HG03558 (cell line): Measurements from ENCODE around the gene C5AR1.
"Not testable (repeated sequence)": the region's sequence is repeated elsewhere in the genome, so short reads cannot be mapped to it uniquely, and the experiment has no call there.

Experiments
- ATAC-seq: cut with Tn5 transposase; IDR thresholded peaks from one replicate; pipeline ENCODE4 v1.9.1; 2021; ENCODE audit warnings: moderate number of reproducible peaks; ENCODE audit not compliant: unreplicated experiment; ENCODE audit errors: extremely low read depth

The C5AR1 gene

DNA sequence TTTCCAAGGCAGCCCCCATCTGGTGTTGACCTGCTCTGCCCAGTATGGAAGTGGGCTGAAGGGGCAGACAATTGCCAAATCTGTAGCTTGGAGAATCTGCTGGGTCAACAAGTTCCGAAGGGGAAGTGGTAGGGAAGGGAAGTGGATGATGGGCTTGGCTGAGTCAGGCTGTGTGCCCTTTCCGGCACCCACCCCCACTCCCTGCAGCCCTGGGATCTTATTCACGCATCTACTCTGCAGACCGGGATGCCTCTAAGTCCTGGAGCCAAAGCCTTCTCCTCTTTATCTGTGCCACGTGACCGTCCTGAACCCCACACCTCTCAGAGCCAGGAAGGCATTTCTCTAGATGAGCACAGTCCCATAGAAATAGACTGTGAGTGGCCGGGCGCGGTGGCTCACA, 14.8 kb downstream of the C5AR1 start:
- ATAC-seq, result no peak

DNA sequence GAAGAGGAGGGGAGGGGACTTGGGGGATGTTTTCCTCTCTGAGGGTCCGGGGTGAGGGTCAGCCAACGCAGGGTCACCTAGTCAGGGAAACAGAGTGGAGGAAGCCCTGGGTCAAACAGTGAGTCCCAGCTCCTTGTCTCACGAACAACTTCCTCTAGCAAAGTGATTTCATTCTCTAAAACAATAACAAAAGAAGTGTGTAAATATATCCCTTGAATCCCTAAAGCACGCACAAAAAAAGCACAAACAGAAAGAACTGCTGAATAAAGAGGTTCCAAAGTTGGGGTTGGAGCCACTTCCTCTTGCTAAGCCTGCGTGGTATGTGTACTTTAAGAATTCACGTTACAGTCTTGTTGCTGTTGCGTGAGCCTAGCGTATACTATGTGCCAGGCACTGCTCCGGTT, 20.8 kb downstream of the C5AR1 start:
- no peak for ATAC-seq

DNA sequence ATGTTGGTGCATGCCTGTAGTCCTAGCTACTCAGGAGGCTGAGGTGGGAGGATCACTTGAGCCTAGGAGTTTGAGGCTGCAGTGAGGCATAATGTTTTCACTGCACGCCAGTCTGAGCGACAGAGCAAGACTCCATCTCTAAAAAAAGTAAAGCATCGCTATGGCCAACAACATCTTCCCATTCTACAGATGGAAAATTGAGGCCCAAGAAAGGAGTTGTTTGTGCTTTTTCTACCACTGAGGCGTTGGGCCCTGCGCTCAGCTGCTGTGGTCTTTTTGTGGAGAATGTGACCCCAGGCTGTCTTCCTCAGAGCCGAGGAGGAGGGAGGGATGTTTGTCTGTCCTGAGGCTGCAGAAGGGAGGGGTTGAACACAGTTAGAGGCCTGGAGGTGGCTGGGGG, 21.8 kb downstream of the C5AR1 start:
- ATAC-seq, result no peak

DNA sequence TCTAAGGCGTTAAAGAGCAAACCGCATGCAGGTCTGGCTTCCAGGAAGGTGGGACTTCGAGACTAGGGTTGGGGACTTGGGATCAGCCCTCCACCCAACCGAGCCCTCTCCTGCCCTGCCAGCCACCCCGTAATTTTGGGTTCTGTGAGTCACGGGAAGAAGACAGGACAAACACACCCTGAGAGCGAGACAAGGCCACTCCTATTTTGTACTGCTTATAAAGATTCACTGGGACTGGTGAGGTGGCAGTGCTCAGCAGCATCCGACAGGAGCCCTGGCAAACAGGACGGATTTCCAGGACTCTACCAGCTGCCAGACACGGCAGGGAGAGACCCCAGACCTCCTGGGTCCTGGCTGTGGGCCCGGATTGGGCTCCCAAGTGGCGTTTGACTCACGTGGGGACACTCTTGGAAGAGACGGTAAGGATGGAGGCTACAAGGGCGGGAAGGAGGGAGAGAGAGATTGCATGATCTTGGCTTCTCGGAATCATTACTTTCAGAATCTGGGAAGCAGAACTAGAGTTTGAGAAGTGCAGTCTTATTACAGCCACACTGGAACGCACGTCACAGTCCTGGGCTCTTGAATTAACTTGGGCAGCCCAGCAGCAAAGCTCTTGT, 22.4 kb downstream of the C5AR1 start, which contains the start of gene C5AR2:
Gene C5AR2 (plus strand): TSS at position 245 of the 617 bp plus-strand sequence. CDS start 8,625 bp downstream, outside the sequence.
- ATAC-seq, result no peak

DNA sequence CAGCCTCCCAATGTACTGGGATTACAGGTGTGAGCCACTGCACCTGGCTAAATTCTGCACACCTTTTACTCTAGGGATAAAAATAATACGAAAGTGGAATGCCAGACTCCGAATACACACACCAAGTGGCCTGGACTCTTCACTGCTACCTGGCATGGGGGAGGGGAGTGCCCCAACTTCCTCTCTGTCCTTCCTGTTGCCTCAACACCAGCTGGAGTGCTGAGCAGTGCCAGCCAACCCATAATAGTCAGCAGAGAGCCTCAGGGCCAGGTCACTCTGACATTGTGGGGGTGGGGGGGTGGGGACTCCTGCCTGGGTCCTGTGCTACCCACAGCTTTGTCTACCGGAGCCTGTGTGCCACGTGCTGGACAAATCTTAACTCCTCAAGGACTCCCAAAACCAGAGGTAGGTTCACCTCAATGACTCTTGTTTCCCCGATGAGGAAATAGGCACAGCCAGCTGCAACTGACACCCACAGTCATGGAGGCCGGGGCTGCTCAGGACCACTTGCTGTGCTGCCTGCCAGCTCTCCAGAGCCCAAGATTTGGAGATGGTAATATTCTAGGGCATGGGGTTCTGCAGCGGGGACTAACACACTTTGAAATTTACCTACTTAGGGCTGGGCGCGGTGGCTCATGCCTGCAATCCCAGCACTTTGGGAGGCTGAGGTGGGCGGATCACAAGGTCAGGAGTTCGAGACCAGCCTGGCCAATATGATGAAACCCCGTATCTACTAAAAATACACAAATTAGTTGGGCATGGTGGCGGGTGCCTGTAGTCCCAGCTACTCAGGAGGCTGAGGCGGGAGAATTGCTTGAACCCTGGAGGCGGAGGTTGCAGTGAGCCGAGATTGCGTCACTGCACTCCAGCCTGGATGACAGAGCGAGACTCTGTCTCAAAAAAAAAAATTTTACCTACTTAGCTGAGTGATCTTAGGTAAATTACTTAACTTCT, 27.4 kb downstream of the C5AR1 start:
- not testable (repeated sequence) for ATAC-seq

DNA sequence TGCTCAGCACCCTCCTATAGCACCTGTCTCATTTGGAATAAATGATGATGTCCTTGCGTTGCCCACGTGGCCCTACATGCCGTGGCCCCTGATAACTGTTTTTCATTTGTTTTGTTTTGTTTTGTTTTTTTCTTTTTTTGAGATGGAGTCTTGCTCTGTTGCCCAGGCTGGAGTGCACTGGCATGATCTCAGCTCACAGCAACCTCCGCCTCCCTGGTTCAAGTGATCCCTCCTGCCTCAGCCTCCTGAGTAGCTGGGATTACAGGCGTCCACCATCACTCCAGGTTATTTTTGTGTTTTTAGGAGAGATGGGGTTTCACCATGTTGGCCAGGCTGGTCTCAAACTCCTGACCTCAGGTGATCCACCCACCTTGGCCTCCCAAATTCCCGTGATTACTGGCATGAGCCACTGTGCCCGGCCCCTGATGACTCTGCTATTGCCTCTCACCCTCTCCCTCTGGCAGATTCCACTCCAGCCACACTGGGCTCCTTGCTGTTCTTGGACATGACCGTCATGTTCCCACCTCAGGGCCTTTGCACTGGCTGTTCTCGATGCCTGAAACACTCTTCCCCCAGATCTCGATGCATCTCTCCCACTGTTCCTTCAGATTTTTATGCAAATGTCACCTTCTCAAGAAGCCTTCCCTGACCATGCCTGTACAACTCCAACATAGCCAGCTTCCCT, 29.7 kb downstream of the C5AR1 start:
- no peak for ATAC-seq

DNA sequence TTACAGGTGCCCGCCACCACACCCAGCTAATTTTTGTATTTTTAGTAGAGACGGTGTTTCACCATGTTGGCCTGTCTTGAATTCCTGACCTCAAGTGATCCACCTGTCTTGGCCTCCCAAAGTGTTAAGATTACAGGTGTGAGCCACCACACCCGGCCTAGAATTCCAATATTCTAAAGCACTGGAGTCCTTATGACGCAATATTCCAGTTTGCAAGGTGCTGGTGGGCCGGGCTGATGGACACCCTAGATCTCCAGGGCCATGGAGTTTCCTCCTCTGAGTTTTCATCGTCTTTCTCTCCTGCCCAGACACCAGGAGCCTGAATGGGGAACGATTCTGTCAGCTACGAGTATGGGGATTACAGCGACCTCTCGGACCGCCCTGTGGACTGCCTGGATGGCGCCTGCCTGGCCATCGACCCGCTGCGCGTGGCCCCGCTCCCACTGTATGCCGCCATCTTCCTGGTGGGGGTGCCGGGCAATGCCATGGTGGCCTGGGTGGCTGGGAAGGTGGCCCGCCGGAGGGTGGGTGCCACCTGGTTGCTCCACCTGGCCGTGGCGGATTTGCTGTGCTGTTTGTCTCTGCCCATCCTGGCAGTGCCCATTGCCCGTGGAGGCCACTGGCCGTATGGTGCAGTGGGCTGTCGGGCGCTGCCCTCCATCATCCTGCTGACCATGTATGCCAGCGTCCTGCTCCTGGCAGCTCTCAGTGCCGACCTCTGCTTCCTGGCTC, 31.0 kb downstream of the C5AR1 start:
- no peak for ATAC-seq

DNA sequence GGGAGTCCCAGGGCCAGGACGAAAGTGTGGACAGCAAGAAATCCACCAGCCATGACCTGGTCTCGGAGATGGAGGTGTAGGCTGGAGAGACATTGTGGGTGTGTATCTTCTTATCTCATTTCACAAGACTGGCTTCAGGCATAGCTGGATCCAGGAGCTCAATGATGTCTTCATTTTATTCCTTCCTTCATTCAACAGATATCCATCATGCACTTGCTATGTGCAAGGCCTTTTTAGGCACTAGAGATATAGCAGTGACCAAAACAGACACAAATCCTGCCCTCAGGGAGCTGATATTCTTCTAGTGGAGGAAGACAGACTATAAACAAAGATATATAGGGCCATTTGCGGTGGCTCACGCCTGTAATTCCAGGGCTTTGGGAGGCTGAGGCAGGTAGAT, 32.1 kb downstream of the C5AR1 start:
- no peak for ATAC-seq

DNA sequence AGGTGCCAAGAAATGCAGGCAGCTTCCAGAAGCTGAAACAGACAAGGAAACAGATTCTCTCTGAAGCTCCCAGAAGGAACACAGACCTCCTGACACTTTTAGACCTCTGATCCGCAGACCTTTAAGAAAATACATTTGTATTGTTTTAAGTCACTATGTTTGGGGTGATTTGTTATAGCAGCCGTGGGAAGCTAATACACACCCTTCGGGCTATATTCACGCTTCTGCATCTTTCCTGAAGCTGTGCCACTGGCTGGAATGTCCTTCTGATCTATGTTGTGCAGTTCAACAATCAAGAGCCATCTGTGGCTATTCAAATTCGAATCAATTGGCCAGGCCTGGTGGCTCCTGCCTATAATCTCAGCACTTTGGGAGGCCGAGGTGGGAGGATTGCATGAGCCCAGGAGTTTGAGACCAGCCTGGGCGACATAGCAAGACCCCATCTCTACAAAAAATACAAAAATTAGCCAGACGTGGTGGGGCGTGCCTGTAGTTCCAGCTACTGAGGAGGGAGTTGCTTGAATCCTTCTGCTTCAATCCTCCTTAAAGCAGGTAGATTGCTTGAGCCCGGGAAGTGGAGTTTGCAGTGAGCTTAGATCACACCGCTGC, 33.6 kb downstream of the C5AR1 start:
- no peak for ATAC-seq

DNA sequence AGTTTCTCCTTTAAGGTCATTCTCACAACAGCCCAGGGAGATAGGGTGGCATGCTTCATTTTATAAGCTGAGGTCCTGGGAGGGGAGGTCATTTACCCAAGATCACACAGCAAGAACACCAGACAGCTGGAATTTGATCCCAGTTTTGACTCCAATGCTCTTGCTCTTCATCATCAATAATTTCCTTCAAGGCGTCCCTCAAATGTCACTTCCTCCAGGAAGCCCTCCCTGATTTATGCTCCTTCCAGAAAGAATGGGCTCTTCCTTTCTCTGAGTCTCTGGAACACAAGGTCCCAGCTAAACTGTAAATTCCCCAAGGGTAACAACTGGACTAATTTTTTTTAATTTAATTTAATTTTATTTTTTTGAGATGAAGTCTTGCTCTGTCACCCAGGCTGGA, 34.8 kb downstream of the C5AR1 start:
- ATAC-seq, result no peak

DNA sequence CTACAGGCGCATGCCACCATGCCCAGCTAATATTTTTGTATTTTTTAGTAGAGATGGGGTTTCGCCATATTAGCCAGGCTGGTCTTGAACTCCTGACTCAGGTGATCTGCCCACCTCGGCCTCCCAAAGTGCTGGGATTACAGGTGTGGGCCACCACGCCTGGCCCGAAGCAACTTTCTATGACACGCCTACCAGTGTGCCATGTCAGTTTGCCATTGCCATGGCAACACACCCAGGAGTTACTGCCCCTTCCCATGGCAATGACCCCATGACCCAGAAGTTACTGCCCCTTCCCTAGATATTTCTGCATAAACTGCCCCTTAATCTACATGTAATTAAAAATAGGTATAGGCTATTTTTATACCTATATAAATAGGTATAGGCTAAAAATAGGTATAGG, 36.4 kb downstream of the C5AR1 start:
- not testable (repeated sequence) for ATAC-seq

DNA sequence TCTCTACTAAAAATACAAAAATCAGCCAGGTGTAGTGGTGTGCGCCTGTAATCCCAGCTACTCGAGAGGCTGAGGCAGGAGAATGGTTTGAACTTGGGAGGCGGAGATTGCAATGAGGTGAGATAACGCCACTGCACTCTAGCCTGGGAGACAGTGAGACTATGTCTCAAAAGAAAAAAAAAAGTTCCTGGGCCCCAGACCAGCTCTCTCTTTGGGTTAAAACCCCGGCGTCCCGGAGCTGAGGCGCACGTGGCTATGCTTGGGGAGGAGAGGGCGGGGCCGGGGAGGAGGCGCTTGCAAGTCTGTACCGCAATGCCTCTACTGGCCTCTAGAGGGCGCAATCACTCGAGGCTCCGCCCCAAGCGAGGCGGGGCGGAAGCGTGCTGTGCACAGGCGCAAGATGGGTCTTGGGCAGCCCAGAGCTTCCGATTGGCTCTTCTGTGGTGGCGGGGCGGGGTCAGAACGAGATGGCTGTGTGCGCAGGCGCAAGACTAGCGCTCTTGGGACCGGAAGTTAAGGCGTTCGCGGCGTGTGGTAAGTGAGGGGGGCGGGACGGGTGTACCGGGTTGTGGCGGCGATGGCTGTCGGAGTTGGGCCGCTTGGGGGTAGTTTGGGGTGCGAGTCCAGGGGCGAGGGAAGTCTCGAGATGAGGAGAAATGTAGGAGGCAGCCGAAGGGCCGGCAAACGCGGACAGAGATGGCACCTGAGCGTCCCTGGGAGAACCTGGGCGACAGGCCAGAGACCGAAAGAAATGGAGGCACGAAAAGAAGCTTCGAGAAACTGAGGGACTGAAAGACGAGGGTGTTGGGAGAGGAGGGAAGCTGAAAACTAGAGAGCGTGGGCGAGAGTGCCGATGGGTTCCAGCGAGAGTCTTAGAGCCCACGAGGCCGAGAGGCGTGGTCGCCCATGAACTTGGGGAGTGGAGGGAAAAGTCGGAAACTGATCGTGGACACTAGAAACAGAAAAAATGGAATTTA, 39.4 kb downstream of the C5AR1 start, which contains the start of gene DHX34:
Gene DHX34 (plus strand): TSS at position 497 of the 977 bp plus-strand sequence. CDS start 3,716 bp downstream, outside the sequence.
- ATAC-seq, result peak; percentile 55

DNA sequence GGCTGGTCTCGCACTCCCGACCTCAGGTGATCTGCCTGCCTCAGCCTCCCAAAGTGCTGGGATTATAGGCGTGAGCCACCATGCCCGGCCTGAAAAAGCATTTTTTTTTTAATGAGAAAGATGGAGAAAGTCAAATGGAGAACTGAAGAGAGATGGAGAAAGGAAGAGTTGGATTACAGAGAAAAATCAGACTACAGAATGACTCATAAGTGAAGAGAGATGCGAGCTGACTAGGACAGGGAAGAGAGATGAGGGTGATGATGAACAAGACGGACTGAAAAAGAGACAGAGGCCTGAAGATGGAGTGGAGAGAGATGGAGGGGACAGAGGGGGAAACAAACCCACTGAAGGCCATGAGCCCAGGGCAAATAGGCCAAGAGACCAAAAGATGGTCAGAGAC, 41.0 kb downstream of the C5AR1 start:
- no peak for ATAC-seq

DNA sequence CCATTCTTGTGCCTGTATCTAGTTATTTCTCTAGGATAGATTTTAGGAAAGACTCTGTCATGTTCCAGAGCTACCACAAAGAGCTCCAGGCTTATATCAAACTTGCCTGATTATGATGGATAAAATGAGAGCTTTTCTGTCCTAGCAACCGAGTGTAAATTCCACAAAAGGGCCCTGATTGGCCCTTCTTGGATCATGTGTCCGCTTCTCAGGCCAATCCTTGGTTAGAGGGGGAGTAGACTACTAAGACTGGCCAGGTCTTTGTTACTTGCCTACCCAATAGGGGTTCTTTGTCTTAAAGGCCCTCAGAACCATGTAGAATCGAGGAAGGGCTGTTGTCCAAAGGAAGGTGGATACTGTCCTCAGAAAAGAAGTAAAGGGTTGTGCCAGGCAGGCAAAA, 41.9 kb downstream of the C5AR1 start:
- ATAC-seq, result no peak

DNA sequence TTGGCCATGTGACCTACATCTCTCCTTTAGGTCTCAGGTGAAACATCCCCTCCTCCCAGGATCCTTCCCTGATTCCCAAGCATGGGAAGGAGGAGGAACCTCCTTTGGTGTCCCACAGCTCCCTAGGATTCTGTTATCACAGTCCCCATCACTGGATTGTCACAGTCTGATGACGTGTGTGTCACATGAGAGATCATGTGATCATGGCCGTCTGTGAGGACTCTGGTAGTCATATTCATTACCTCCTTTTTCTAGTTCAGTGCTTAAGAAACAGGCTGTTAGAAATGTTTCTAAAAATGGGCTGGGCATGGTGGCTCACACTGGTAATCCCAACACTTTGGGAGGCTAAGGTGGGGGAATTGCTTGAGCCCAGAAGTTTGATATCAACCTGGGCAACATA, 42.4 kb downstream of the C5AR1 start:
- ATAC-seq, result no peak

DNA sequence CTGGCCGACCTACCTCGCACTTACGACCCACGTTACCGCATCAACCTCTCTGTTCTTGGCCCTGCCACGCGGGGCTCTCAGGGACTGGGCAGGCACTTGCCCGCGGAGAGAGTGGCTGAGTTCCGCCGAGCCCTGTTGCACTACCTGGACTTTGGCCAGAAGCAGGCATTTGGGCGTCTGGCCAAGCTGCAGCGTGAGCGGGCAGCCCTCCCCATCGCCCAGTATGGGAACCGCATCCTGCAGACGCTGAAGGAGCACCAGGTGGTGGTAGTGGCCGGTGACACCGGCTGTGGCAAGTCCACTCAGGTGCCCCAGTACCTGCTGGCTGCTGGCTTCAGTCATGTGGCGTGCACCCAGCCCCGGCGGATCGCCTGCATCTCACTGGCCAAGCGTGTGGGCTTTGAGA, 43.6 kb downstream of the C5AR1 start:
- no peak for ATAC-seq

DNA sequence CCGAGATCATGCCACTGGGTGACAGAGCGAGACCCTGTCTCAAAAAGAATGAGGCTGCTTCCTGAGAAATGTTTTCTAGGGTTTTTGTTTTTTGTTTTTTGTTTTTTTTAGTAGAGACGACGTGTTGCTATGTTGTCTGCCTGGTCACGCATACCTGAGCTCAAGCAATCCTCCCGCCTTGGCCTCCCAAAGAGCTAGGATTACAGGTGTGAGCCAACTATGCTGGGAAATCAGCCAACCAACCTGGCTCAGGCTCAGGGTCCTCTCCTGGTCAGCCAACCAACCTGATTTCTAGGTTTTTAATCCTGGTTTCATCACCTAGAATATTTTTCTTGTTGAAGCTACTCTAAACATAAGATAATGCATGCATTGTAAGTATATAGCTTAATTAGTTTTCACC, 47.2 kb downstream of the C5AR1 start:
- no peak for ATAC-seq

DNA sequence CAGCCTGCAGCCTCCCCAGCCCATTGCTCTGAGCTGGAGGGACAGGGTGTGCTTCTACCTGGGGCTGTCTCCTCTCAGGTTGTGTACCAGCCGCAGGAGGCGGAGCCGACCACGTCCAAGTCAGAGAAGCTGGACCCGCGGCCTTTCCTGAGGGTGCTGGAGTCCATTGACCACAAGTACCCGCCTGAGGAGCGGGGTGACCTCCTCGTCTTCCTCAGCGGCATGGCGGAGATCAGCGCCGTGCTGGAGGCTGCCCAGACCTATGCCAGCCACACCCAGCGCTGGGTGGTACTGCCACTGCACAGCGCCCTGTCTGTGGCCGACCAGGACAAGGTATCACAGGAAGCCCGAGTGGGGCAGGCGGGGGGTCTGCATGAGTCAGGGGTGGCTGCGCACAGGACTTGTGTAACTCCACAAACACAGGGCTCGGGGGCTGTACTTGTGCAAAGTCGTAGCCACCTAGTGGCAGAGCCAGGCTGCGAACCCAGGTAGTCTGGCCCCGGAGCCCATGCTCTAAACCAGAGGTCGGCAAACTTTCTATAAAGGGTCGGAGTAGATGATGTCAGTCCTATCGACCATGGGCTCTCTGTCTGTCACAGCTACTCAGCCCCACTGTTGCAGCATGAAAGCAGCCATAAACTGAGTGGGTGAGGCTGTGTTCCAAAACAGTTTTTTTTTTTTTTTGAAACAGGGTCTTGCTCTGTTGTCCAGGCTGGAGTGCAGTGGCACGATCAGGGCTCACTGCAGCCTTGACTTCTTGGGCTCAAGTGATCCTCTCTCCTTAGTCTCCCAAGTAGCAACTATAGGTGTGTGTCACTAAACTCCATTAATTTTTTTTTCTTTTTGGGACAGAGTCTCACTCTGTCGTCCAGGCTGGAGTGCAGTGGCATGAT, 48.4 kb downstream of the C5AR1 start:
- no peak for ATAC-seq
